BLaER1 treated with 17β-estradiol and CSF1 and Interleukin-3, amounts not matched to agents 10 nM and 100 nM (cell line): Measurements from ENCODE around the gene PRTN3.
A peak's percentile ranks its signal among the peaks of the same experiment; 100 is the strongest.
"Not testable (repeated sequence)": the region's sequence is repeated elsewhere in the genome, so short reads cannot be mapped to it uniquely, and the experiment has no call there.

Experiments used
- H3K27ac ChIP-seq, 11 experiments: shearing (Covaris generic); formaldehyde crosslinking; 2 replicates each; pipeline ENCODE4 v1.8.1; 2022
- H3K27me3 ChIP-seq, 11 experiments: shearing (Covaris generic); formaldehyde crosslinking; 2 replicates each; pipeline ENCODE4 v1.8.1; 2022
- H3K36me3 ChIP-seq, 11 experiments: shearing (Covaris generic); formaldehyde crosslinking; 2 replicates each; pipeline ENCODE4 v1.8.1; 2022
- H3K4me1 ChIP-seq, 10 experiments: shearing (Covaris generic); formaldehyde crosslinking; 2 replicates each; pipeline ENCODE4 v1.8.1; 2022
- H3K4me2 ChIP-seq, 11 experiments: shearing (Covaris generic); formaldehyde crosslinking; 2 replicates each; pipeline ENCODE4 v1.8.1; 2022
- H3K4me3 ChIP-seq, 10 experiments: shearing (Covaris generic); formaldehyde crosslinking; 2 replicates each; pipeline ENCODE4 v1.8.1; 2022
- H3K9ac ChIP-seq, 11 experiments: shearing (Covaris generic); formaldehyde crosslinking; 2 replicates each; pipeline ENCODE4 v1.8.1; 2022
- H3K9me3 ChIP-seq, 11 experiments: shearing (Covaris generic); formaldehyde crosslinking; replicated peaks in 1 of 11; 2 replicates each; pipeline ENCODE4 v1.8.1; 2022
- H4K20me1 ChIP-seq, 11 experiments: shearing (Covaris generic); formaldehyde crosslinking; 2 replicates each; pipeline ENCODE4 v1.8.1; 2022
- Cebpa-rat ChIP-seq, 11 experiments: shearing (Covaris generic); IDR thresholded peaks; 2 replicates each; pipeline ENCODE4 v1.8.1; 2022

PRTN3 gene

GRCh38 chr19:845707-846521 is 5.1 kb downstream of the PRTN3 start:
- no peaks in the 10 kb centered on the region for H3K9me3 ChIP-seq
- no peak overlapping the region for H3K27ac ChIP-seq
- H3K36me3 ChIP-seq = no peaks in the 10 kb centered on the region
- no peak overlapping the region for H3K9ac ChIP-seq
- peaks cover 6 to 22% (median 9%) of the 10 kb centered on the region in 10 experiments; a peak in 18 of 20 replicates for H3K4me1 ChIP-seq
- peaks cover 0 to 33% (median 5%) of the 10 kb centered on the region in 11 experiments; a peak in 9 of 22 replicates for H4K20me1 ChIP-seq
- no peak overlapping the region for H3K4me2 ChIP-seq
- H3K4me3 ChIP-seq = no peak overlapping the region
- no peak for TF ChIP-seq Cebpa-rat (IDR thresholded peaks at IDR 0.05)
- peaks cover 77 to 100% (median 93%) of the 10 kb centered on the region in 11 experiments for H3K27me3 ChIP-seq

GRCh38 chr19:848386-848921 is 7.7 kb downstream of the PRTN3 start:
- Histone ChIP-seq H3K4me2 (peak overlapping the region in 1 of 11 experiments; percentile 15; a peak in 2 of 22 replicates), H3K9me3 (no peaks in the 10 kb centered on the region), H3K27ac (no peak overlapping the region), H3K9ac (no peak overlapping the region), H3K27me3 (peaks cover 72 to 94% (median 91%) of the 10 kb centered on the region in 11 experiments), H3K36me3 (no peaks in the 10 kb centered on the region), H4K20me1 (peaks cover 0 to 28% (median 0%) of the 10 kb centered on the region in 11 experiments; a peak in 8 of 22 replicates), H3K4me3 (no peak overlapping the region), H3K4me1 (peaks cover 5 to 22% (median 9%) of the 10 kb centered on the region in 10 experiments; a peak in 15 of 20 replicates)
- no peak for TF ChIP-seq Cebpa-rat (IDR thresholded peaks at IDR 0.05)

- peaks cover 66 to 90% (median 85%) of the 10 kb centered on the region in 11 experiments for H3K27me3 ChIP-seq
- not testable (repeated sequence) for H3K27ac ChIP-seq
These were observed 8.4 kb downstream of the PRTN3 start for GRCh38 chr19:849195-849594.

GRCh38 chr19:850221-850978 is 9.6 kb downstream of the PRTN3 start:
- H3K4me3 ChIP-seq = no peak overlapping the region
- peak overlapping the region in 5 of 11 experiments; percentile 22 to 70 (median 62); a peak in 8 of 22 replicates for H3K4me2 ChIP-seq

More at GRCh38 chr19:849195-849594, 8.4 kb downstream of the PRTN3 start:
- not testable (repeated sequence) for H3K9me3 ChIP-seq, H3K36me3 ChIP-seq, H3K9ac ChIP-seq, H3K4me3 ChIP-seq, H3K4me2 ChIP-seq
- Histone ChIP-seq H3K4me1 (peaks cover 5 to 22% (median 9%) of the 10 kb centered on the region in 10 experiments; a peak in 15 of 20 replicates), H4K20me1 (peaks cover 0 to 23% (median 0%) of the 10 kb centered on the region in 11 experiments; a peak in 8 of 22 replicates)

GRCh38 chr19:850979-851335 is 10.2 kb downstream of the PRTN3 start:
- H3K4me3 ChIP-seq = no peak overlapping the region
- H3K4me2 ChIP-seq = peak overlapping the region in 5 of 11 experiments; percentile 22 to 70 (median 62); a peak in 7 of 22 replicates
- H3K27ac ChIP-seq = peak overlapping the region in 1 of 11 experiments; percentile 25; a peak in 1 of 22 replicates
- H4K20me1 ChIP-seq = peaks cover 0 to 11% (median 0%) of the 10 kb centered on the region in 11 experiments; a peak in 7 of 22 replicates
- H3K9ac ChIP-seq = peak overlapping the region in 2 of 11 experiments; percentile 11 to 29; a peak in 1 of 22 replicates
- H3K27me3 ChIP-seq = peaks cover 49 to 74% (median 67%) of the 10 kb centered on the region in 11 experiments
- H3K9me3 ChIP-seq = no peaks in the 10 kb centered on the region
- peaks cover 5 to 21% (median 9%) of the 10 kb centered on the region in 10 experiments; a peak in 14 of 20 replicates for H3K4me1 ChIP-seq
- no peaks in the 10 kb centered on the region for H3K36me3 ChIP-seq
- TF ChIP-seq Cebpa-rat (IDR thresholded peaks at IDR 0.05) = no peak

More at GRCh38 chr19:850221-850978, 9.6 kb downstream of the PRTN3 start:
- peaks cover 5 to 21% (median 9%) of the 10 kb centered on the region in 10 experiments; a peak in 14 of 20 replicates for H3K4me1 ChIP-seq
- H3K9ac ChIP-seq = peak overlapping the region in 2 of 11 experiments; percentile 11 to 29; a peak in 1 of 22 replicates
- no peak for TF ChIP-seq Cebpa-rat (IDR thresholded peaks at IDR 0.05)
- peak overlapping the region in 1 of 11 experiments; percentile 25; a peak in 1 of 22 replicates for H3K27ac ChIP-seq
- H3K9me3 ChIP-seq = no peaks in the 10 kb centered on the region
- H3K36me3 ChIP-seq = no peaks in the 10 kb centered on the region
- peaks cover 0 to 13% (median 0%) of the 10 kb centered on the region in 11 experiments; a peak in 7 of 22 replicates for H4K20me1 ChIP-seq
- H3K27me3 ChIP-seq = peaks cover 54 to 80% (median 73%) of the 10 kb centered on the region in 11 experiments

- Histone ChIP-seq H3K9me3 (no peaks in the 10 kb centered on the region), H3K27me3 (peaks cover 35 to 63% (median 56%) of the 10 kb centered on the region in 11 experiments), H3K9ac (no peak within 1 kb of the TSS), H4K20me1 (peaks cover 0 to 5% (median 0%) of the 10 kb centered on the region in 11 experiments; a peak in 6 of 22 replicates), H3K4me2 (no peak within 1 kb of the TSS), H3K36me3 (no peaks in the 10 kb centered on the region), H3K27ac (no peak within 1 kb of the TSS), H3K4me1 (peaks cover 5 to 22% (median 8%) of the 10 kb centered on the region in 10 experiments; a peak in 15 of 20 replicates), H3K4me3 (no peak within 1 kb of the TSS)
- no peak for TF ChIP-seq Cebpa-rat (IDR thresholded peaks at IDR 0.05)
These were observed 11.6 kb downstream of the PRTN3 start, which contains the start of gene ELANE for GRCh38 chr19:852136-853013. TSS of gene ELANE (plus strand) at chr19:852303. CDS start at chr19:852329, 26 bp downstream.

GRCh38 chr19:853014-853585 is 12.3 kb downstream of the PRTN3 start:
- no peaks in the 10 kb centered on the region for H3K9me3 ChIP-seq
- no peak overlapping the region for H3K4me2 ChIP-seq
- no peak for TF ChIP-seq Cebpa-rat (IDR thresholded peaks at IDR 0.05)
- H3K4me1 ChIP-seq = peaks cover 0 to 22% (median 5%) of the 10 kb centered on the region in 10 experiments; a peak in 13 of 20 replicates
- no peak overlapping the region for H3K27ac ChIP-seq
- H3K9ac ChIP-seq = no peak overlapping the region
- no peak overlapping the region for H3K4me3 ChIP-seq
- no peaks in the 10 kb centered on the region for H3K36me3 ChIP-seq
- no peaks in the 10 kb centered on the region; a peak in 5 of 22 replicates for H4K20me1 ChIP-seq
- H3K27me3 ChIP-seq = peaks cover 27 to 63% (median 56%) of the 10 kb centered on the region in 11 experiments

GRCh38 chr19:853614-854220 is 12.9 kb downstream of the PRTN3 start:
- not testable (repeated sequence) for H3K9me3 ChIP-seq, H3K36me3 ChIP-seq, H3K27ac ChIP-seq, H3K4me3 ChIP-seq, H3K9ac ChIP-seq, H3K4me2 ChIP-seq, H4K20me1 ChIP-seq
- Histone ChIP-seq H3K4me1 (peaks cover 0 to 21% (median 5%) of the 10 kb centered on the region in 10 experiments; a peak in 15 of 20 replicates), H3K27me3 (peaks cover 23 to 63% (median 56%) of the 10 kb centered on the region in 11 experiments)
